Lower lobe of right lung (tissue), 2 donors: ENCODE measurements around the gene PADI2. TPM values are rescaled to one million over a fixed set of nuclear protein-coding genes. Genes with fewer than 3 reads are reported as not detected.

Experiments
- ATAC-seq, 2 donors: fragments of 200-7000 bp; cut with Tn5 transposase; one replicate each; pipeline ENCODE4 v1.9.1; 2020 to 2022; ENCODE audit warnings: mild to moderate bottlenecking in 2 of 2, moderate library complexity in 2 of 2
- DNase-seq: peaks from one replicate; pipeline ENCODE4 v3.0.0-alpha.2; 2020
- H3K27ac ChIP-seq: fragments of 200-600 bp; one replicate; pipeline ENCODE4 v1.8.0; 2022
- H3K27me3 ChIP-seq: fragments of 200-600 bp; one replicate; pipeline ENCODE4 v1.8.0; 2022; ENCODE audit warnings: low read depth
- H3K36me3 ChIP-seq: fragments of 200-600 bp; one replicate; pipeline ENCODE4 v1.8.0; 2022; ENCODE audit warnings: mild to moderate bottlenecking
- H3K4me1 ChIP-seq: fragments of 200-600 bp; one replicate; pipeline ENCODE4 v1.8.0; 2022
- H3K4me3 ChIP-seq: fragments of 200-600 bp; one replicate; pipeline ENCODE4 v1.8.0; 2022; ENCODE audit warnings: mild to moderate bottlenecking
- H3K9me3 ChIP-seq: fragments of 200-600 bp; one replicate; pipeline ENCODE4 v1.8.0; 2022
- CTCF ChIP-seq: fragments of 200-600 bp; IDR thresholded peaks from one replicate; pipeline ENCODE4 v1.8.0; 2022; ENCODE audit warnings: antibody characterized with exemption, mild to moderate bottlenecking
- intact Hi-C: fragments of 100-400 bp; cut with DNase I; formaldehyde crosslinking; loops from one replicate; pipeline ENCODE4 v1.11.0; 2022
- total RNA-seq: library from RNA; stranded (reverse); fragmentation: NEBNext Ultra II Directional; extraction: Animal tissue kit (Norgen Biotek cat#: 25700); gene quantifications from one replicate; pipeline ENCODE4 v1.2.1, GENCODE V29; 2021
- donor health status: DM: no; HTN: yes; CAD: no; lungs with severe emphysema.

PADI2 gene
- total RNA-seq, 1 donor from 2014 or later, result 18.4 TPM

GRCh38 chr1:17118268-17118667 lies 983 bp downstream of the PADI2 start:
- H3K27me3 ChIP-seq, result peaks cover 42% of the 10 kb centered on the region
- no peak for TF ChIP-seq CTCF
- no peaks in the 10 kb centered on the region for H3K9me3 ChIP-seq
- H3K36me3 ChIP-seq, result no peaks in the 10 kb centered on the region
- peaks cover 33% of the 10 kb centered on the region for H3K4me1 ChIP-seq
- DNase-seq (no peak), ATAC-seq (no peak)
- no peak overlapping the region for H3K27ac ChIP-seq
- intact Hi-C loops, result no loop called here
- H3K4me3 ChIP-seq, result peak overlapping the region; percentile 55

- intact Hi-C loops, result no loop called here
Observed at GRCh38 chr1:17117451-17118265, 1.6 kb downstream of the PADI2 start.

GRCh38 chr1:17116643-17117042 lies 2.6 kb downstream of the PADI2 start:
- Histone ChIP-seq H3K9me3 (no peaks in the 10 kb centered on the region), H3K36me3 (no peaks in the 10 kb centered on the region), H3K4me3 (no peak overlapping the region), H3K27me3 (peaks cover 42% of the 10 kb centered on the region), H3K27ac (no peak overlapping the region), H3K4me1 (peaks cover 19% of the 10 kb centered on the region)
- ATAC-seq (no peak), DNase-seq (no peak)
- intact Hi-C loops, result no loop called here
- TF ChIP-seq CTCF, result no peak

More at GRCh38 chr1:17117451-17118265, 1.6 kb downstream of the PADI2 start:
- DNase-seq (no peak), ATAC-seq (no peak)
- H3K27me3 ChIP-seq, result peaks cover 42% of the 10 kb centered on the region
- H3K27ac ChIP-seq, result no peak overlapping the region
- peak overlapping the region; percentile 55 for H3K4me3 ChIP-seq
- peaks cover 29% of the 10 kb centered on the region for H3K4me1 ChIP-seq
- H3K36me3 ChIP-seq, result no peaks in the 10 kb centered on the region
- H3K9me3 ChIP-seq, result no peaks in the 10 kb centered on the region
- TF ChIP-seq CTCF, result no peak

GRCh38 chr1:17113963-17114362 lies 5.3 kb downstream of the PADI2 start:
- intact Hi-C loops, result no loop called here
- peaks cover 5% of the 10 kb centered on the region for H3K4me1 ChIP-seq
- ATAC-seq (no peak), DNase-seq (no peak)
- no peaks in the 10 kb centered on the region for H3K36me3 ChIP-seq
- no peak overlapping the region for H3K4me3 ChIP-seq
- peaks cover 32% of the 10 kb centered on the region for H3K27me3 ChIP-seq
- H3K27ac ChIP-seq, result no peak overlapping the region
- no peak for TF ChIP-seq CTCF
- no peaks in the 10 kb centered on the region for H3K9me3 ChIP-seq

- Histone ChIP-seq H3K4me1 (no peaks in the 10 kb centered on the region), H3K4me3 (no peak overlapping the region), H3K9me3 (no peaks in the 10 kb centered on the region), H3K36me3 (no peaks in the 10 kb centered on the region), H3K27me3 (peaks cover 19% of the 10 kb centered on the region), H3K27ac (no peak overlapping the region)
- intact Hi-C loops, result no loop called here
- ATAC-seq (no peak), DNase-seq (no peak)
- TF ChIP-seq CTCF, result no peak
Observed at GRCh38 chr1:17112496-17113236, 6.6 kb downstream of the PADI2 start.
